Muscle layer of colon (tissue), 2 donors: Measurements from ENCODE around the gene SH3RF2.
"Not testable (repeated sequence)": the region's sequence is repeated elsewhere in the genome, so short reads cannot be mapped to it uniquely, and the experiment has no call there.

Source experiments
- H3K27ac ChIP-seq: one replicate; pipeline ENCODE4 v1.7.0; 2013; ENCODE audit warnings: low read depth, mild to moderate bottlenecking, low read length, moderate library complexity
- H3K27me3 ChIP-seq, 2 donors: one replicate each; pipeline ENCODE4 v1.7.0; 2013; ENCODE audit warnings: low read length in 2 of 2, mild to moderate bottlenecking in 2 of 2; ENCODE audit not compliant: insufficient read depth in 2 of 2, control insufficient read depth in 1 of 2
- H3K36me3 ChIP-seq: one replicate; pipeline ENCODE4 v1.7.0; 2013; ENCODE audit warnings: mild to moderate bottlenecking, low read length; ENCODE audit not compliant: insufficient read depth
- H3K4me1 ChIP-seq: one replicate; pipeline ENCODE4 v1.7.0; 2013; ENCODE audit warnings: mild to moderate bottlenecking, low read length; ENCODE audit not compliant: insufficient read depth
- H3K4me3 ChIP-seq, 2 donors: one replicate each; pipeline ENCODE4 v1.7.0; 2013; ENCODE audit warnings: low read length in 2 of 2, low read depth in 1 of 2, mild to moderate bottlenecking in 1 of 2, moderate library complexity in 1 of 2
- H3K9ac ChIP-seq: one replicate; pipeline ENCODE4 v1.7.0; 2013; ENCODE audit warnings: low read length
- H3K9me3 ChIP-seq: one replicate; pipeline ENCODE4 v1.7.0; 2013; ENCODE audit warnings: mild to moderate bottlenecking, low read length
- donor health status: abdominal sarcoma.
- donor health status: Adenocarcinoma of cecum.

The SH3RF2 gene

GRCh38 chr5:145999208-145999607 is 62.8 kb downstream of the SH3RF2 start:
- Histone ChIP-seq H3K4me3 (no peak overlapping the region), H3K9ac (no peak overlapping the region), H3K9me3 (no peaks in the 10 kb centered on the region), H3K27me3 (no peaks in the 10 kb centered on the region), H3K36me3 (no peaks in the 10 kb centered on the region), H3K27ac (no peak overlapping the region), H3K4me1 (no peaks in the 10 kb centered on the region)

GRCh38 chr5:146000072-146000471 is 63.7 kb downstream of the SH3RF2 start:
- Histone ChIP-seq H3K27ac (no peak overlapping the region), H3K4me3 (no peak overlapping the region), H3K27me3 (no peaks in the 10 kb centered on the region), H3K9ac (no peak overlapping the region), H3K9me3 (no peaks in the 10 kb centered on the region), H3K36me3 (no peaks in the 10 kb centered on the region), H3K4me1 (no peaks in the 10 kb centered on the region)

DNA sequence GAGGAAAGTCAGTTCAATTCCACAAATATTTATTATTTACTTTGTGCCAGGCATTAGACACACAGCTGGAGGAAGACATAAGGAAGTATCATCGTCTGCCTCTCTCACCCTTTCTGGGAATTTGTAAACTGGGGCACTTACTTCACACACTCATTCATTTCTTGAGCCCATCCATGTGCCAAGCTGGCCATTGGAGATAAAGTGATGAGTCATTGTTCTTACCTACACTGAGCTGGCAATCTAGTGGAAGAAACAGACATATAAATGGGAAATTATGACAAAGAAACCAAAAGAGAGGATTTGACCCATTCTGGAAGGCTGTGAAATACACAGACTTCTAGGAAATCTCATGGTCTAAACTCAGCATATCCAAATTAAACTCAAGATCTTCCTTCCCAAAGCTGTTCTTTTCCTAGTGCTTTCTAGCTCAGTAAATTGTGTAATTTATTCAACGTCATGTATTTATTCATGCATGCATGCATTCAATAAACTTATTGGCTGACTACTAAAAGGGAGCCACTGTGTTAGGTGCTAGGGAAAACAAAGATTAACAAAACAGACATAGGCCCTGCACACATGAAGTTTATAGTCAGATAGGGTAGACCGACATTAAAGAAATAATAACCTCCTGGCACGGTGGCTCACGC is 65.3 kb downstream of the SH3RF2 start:
- Histone ChIP-seq H3K4me1 (no peaks in the 10 kb centered on the region), H3K9me3 (no peaks in the 10 kb centered on the region), H3K4me3 (no peak overlapping the region), H3K27ac (no peak overlapping the region), H3K27me3 (no peaks in the 10 kb centered on the region), H3K36me3 (no peaks in the 10 kb centered on the region), H3K9ac (no peak overlapping the region)

DNA sequence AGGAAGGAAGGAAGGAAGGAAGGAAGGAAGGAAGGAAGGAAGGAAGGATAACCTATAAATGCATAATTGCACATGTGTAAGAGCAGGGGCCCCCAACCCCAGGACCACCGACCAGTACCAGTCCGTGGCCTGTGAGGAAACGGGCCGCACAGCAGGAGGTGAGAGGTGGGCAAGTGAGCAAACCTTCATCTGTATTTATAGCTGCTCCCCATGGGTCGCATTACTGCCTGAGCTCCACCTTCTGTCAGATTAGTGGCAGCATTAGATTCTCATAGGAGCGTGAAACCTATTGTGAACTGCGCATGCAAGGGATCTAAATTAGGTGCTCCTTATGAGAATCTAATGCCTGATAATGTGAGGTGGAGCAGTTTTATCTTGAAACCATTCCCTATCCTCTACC is 66.1 kb downstream of the SH3RF2 start:
- no peaks in the 10 kb centered on the region for H3K4me1 ChIP-seq
- no peak overlapping the region for H3K9ac ChIP-seq
- H3K27me3 ChIP-seq: no peaks in the 10 kb centered on the region
- no peak overlapping the region for H3K27ac ChIP-seq
- H3K4me3 ChIP-seq: no peak overlapping the region
- H3K9me3 ChIP-seq: no peaks in the 10 kb centered on the region
- H3K36me3 ChIP-seq: no peaks in the 10 kb centered on the region

GRCh38 chr5:146003852-146004251 is 67.5 kb downstream of the SH3RF2 start:
- H3K27ac ChIP-seq: no peak overlapping the region
- no peaks in the 10 kb centered on the region for H3K36me3 ChIP-seq
- no peaks in the 10 kb centered on the region for H3K4me1 ChIP-seq
- no peaks in the 10 kb centered on the region for H3K9me3 ChIP-seq
- H3K4me3 ChIP-seq: no peak overlapping the region
- H3K9ac ChIP-seq: no peak overlapping the region
- no peaks in the 10 kb centered on the region for H3K27me3 ChIP-seq

- no peak overlapping the region for H3K9ac ChIP-seq
- H3K27me3 ChIP-seq: no peaks in the 10 kb centered on the region
- no peaks in the 10 kb centered on the region for H3K9me3 ChIP-seq
- H3K4me1 ChIP-seq: no peaks in the 10 kb centered on the region
- no peak overlapping the region for H3K4me3 ChIP-seq
- H3K27ac ChIP-seq: no peak overlapping the region
- no peaks in the 10 kb centered on the region for H3K36me3 ChIP-seq
Observed at GRCh38 chr5:146005264-146005663, 68.9 kb downstream of the SH3RF2 start.

GRCh38 chr5:146005723-146006122 is 69.3 kb downstream of the SH3RF2 start:
- no peaks in the 10 kb centered on the region for H3K9me3 ChIP-seq
- no peaks in the 10 kb centered on the region for H3K4me1 ChIP-seq
- no peak overlapping the region for H3K9ac ChIP-seq
- no peaks in the 10 kb centered on the region for H3K27me3 ChIP-seq
- H3K27ac ChIP-seq: no peak overlapping the region
- no peaks in the 10 kb centered on the region for H3K36me3 ChIP-seq
- H3K4me3 ChIP-seq: no peak overlapping the region

- Histone ChIP-seq H3K4me1 (no peaks in the 10 kb centered on the region), H3K4me3 (no peak overlapping the region), H3K27ac (no peak overlapping the region), H3K36me3 (no peaks in the 10 kb centered on the region), H3K9ac (no peak overlapping the region), H3K9me3 (no peaks in the 10 kb centered on the region), H3K27me3 (no peaks in the 10 kb centered on the region)
Observed at GRCh38 chr5:146006470-146007190, 70.3 kb downstream of the SH3RF2 start.

DNA sequence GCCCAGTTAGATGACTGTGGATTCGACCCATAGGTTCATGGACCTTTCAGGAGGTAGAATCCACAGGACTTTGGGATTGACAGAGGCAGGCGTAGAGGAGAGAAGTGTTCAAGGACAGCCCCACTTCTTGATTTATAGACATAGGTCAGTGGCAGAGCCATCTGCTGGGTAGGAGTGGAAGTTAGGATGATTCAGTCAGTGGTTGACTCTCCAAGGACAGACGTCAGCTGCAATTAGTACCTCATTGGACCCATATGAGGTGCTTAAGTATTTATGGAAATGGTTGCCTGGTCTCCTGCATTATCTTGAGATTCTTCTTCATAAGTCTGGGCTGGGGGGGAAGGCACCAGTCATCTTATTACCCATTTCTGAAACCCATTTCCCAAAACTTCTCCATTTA is 70.9 kb downstream of the SH3RF2 start:
- H3K9ac ChIP-seq: no peak overlapping the region
- H3K4me1 ChIP-seq: no peaks in the 10 kb centered on the region
- no peak overlapping the region for H3K27ac ChIP-seq
- no peaks in the 10 kb centered on the region for H3K36me3 ChIP-seq
- no peaks in the 10 kb centered on the region for H3K9me3 ChIP-seq
- H3K4me3 ChIP-seq: no peak overlapping the region
- H3K27me3 ChIP-seq: no peaks in the 10 kb centered on the region

GRCh38 chr5:146007989-146008388 is 71.6 kb downstream of the SH3RF2 start:
- Histone ChIP-seq H3K36me3 (no peaks in the 10 kb centered on the region), H3K9me3 (no peaks in the 10 kb centered on the region), H3K27me3 (no peaks in the 10 kb centered on the region), H3K4me3 (no peak overlapping the region), H3K9ac (no peak overlapping the region), H3K4me1 (no peaks in the 10 kb centered on the region), H3K27ac (no peak overlapping the region)

DNA sequence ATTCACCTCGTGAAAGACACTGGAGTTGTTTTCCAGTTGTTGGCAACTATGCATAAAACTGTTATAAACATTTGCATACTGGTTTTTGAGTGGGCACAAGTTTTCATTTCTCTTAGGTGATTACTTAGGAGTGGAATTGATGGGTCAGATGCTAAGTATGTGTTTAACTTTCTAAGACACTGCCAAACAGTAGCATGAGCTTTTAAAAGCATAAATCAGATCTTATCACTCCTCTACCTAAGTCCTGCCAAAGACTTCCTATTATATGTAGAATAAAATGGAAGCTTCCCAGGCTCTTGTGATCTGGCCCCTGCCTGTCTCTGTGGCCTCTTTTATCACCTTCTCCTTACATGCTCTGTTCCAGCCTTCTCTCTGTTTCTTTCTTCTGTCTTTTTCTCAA is 72.6 kb downstream of the SH3RF2 start:
- Histone ChIP-seq H3K4me1 (no peaks in the 10 kb centered on the region), H3K36me3 (no peaks in the 10 kb centered on the region), H3K9ac (no peak overlapping the region), H3K9me3 (no peaks in the 10 kb centered on the region), H3K27me3 (no peaks in the 10 kb centered on the region), H3K4me3 (no peak overlapping the region), H3K27ac (no peak overlapping the region)

GRCh38 chr5:146010447-146010846 is 74.1 kb downstream of the SH3RF2 start:
- H3K9me3 ChIP-seq, H3K4me1 ChIP-seq, H3K36me3 ChIP-seq, H3K27me3 ChIP-seq, H3K27ac ChIP-seq, H3K4me3 ChIP-seq, H3K9ac ChIP-seq: not testable (repeated sequence)
